Muscle of leg (tissue), 11 donors: Measurements from ENCODE around the gene EPS8. TPM values are rescaled to one million over a fixed set of nuclear protein-coding genes. Genes with fewer than 3 reads are reported as not detected.

Experiments used
- DNase-seq: peaks from one replicate; pipeline ENCODE4 v3.0.0; 2013
- H3K27ac ChIP-seq: one replicate; pipeline ENCODE4 v1.5.1; 2013; ENCODE audit warnings: mild to moderate bottlenecking, low read length, control low read depth
- H3K27me3 ChIP-seq: one replicate; pipeline ENCODE4 v1.6.1; 2013; ENCODE audit warnings: low read length; ENCODE audit not compliant: control insufficient read depth, insufficient read depth
- H3K36me3 ChIP-seq: one replicate; pipeline ENCODE4 v1.6.1; 2013; ENCODE audit warnings: low read length; ENCODE audit not compliant: control insufficient read depth, insufficient read depth
- H3K4me1 ChIP-seq: one replicate; pipeline ENCODE4 v1.6.1; 2013; ENCODE audit warnings: low read length; ENCODE audit not compliant: control insufficient read depth, insufficient read depth
- H3K4me3 ChIP-seq: one replicate; pipeline ENCODE4 v1.5.1; 2013; ENCODE audit warnings: low read length, control low read depth
- H3K9me3 ChIP-seq: replicated peaks from 2 replicates; pipeline ENCODE4 v1.6.1; 2013; ENCODE audit warnings: low read depth, low read length; ENCODE audit not compliant: control insufficient read depth
- WGBS: methylation state at CpG from one replicate; pipeline ENCODE4 v1.1.5; 2013; ENCODE audit warnings: missing lambda C conversion rate; ENCODE audit not compliant: insufficient coverage; 5-methylcytosine and 5-hydroxymethylcytosine counted together
- polyA plus RNA-seq, 8 donors: library from polyadenylated mRNA; unstranded; fragments of 120-200 nt; gene quantifications; one replicate each; pipeline versions ENCODE4 v1.2.1 to v1.2.3, GENCODE V29; 2013; ENCODE audit warnings: inconsistent platforms in 1 of 8, low replicate concordance in 1 of 8; ENCODE audit not compliant: insufficient read length in 8 of 8, insufficient read depth in 1 of 8
- total RNA-seq: library from RNA; stranded (reverse); fragments of 120-200 nt; gene quantifications from one replicate; pipeline ENCODE4 v1.2.4, GENCODE V29; 2013

Gene EPS8
- total and polyA plus RNA-seq, 9 donors: 27.2 to 52.6 (median 37.1) TPM

GRCh38 chr12:15687583-15687982 is 101.6 kb downstream of the EPS8 start:
- H3K27me3 ChIP-seq: no peaks in the 10 kb centered on the region
- H3K27ac ChIP-seq: no peak overlapping the region
- DNase-seq: no peak
- no peak overlapping the region for H3K4me3 ChIP-seq
- H3K36me3 ChIP-seq: no peaks in the 10 kb centered on the region
- H3K4me1 ChIP-seq: peaks cover 5% of the 10 kb centered on the region
- H3K9me3 ChIP-seq: no peaks in the 10 kb centered on the region

GRCh38 chr12:15684896-15685658 is 104.1 kb downstream of the EPS8 start:
- no CpG with 5 or more reads among the region's 6 CpGs for WGBS
- Histone ChIP-seq H3K36me3 (no peaks in the 10 kb centered on the region), H3K27ac (no peak overlapping the region)

GRCh38 chr12:15682826-15683225 is 106.4 kb downstream of the EPS8 start:
- Histone ChIP-seq H3K27me3 (no peaks in the 10 kb centered on the region), H3K36me3 (no peaks in the 10 kb centered on the region), H3K27ac (no peak overlapping the region), H3K4me3 (no peak overlapping the region), H3K4me1 (no peaks in the 10 kb centered on the region), H3K9me3 (no peaks in the 10 kb centered on the region)
- no peak for DNase-seq

More at GRCh38 chr12:15684896-15685658, 104.1 kb downstream of the EPS8 start:
- Histone ChIP-seq H3K4me1 (peaks cover 5% of the 10 kb centered on the region), H3K4me3 (no peak overlapping the region), H3K27me3 (no peaks in the 10 kb centered on the region), H3K9me3 (no peaks in the 10 kb centered on the region)
- DNase-seq: peak; percentile 50

- 83% methylated on average over 1 of the region's 1 CpG for WGBS
- Histone ChIP-seq H3K9me3 (no peaks in the 10 kb centered on the region), H3K4me3 (no peak overlapping the region), H3K27ac (no peak overlapping the region), H3K36me3 (no peaks in the 10 kb centered on the region), H3K4me1 (no peaks in the 10 kb centered on the region), H3K27me3 (no peaks in the 10 kb centered on the region)
- DNase-seq: no peak
These were observed 110.0 kb downstream of the EPS8 start for GRCh38 chr12:15679151-15679550.

- Histone ChIP-seq H3K36me3 (no peaks in the 10 kb centered on the region), H3K27me3 (no peaks in the 10 kb centered on the region), H3K27ac (no peak overlapping the region), H3K4me1 (no peaks in the 10 kb centered on the region), H3K9me3 (no peaks in the 10 kb centered on the region), H3K4me3 (no peak overlapping the region)
- no CpG with 5 or more reads among the region's 3 CpGs for WGBS
- no peak for DNase-seq
These were observed 111.4 kb downstream of the EPS8 start for GRCh38 chr12:15677726-15678201.

- WGBS: 55% methylated on average over 1 of the region's 3 CpGs
- no peak for DNase-seq
- Histone ChIP-seq H3K27ac (no peak overlapping the region), H3K4me3 (no peak overlapping the region), H3K27me3 (no peaks in the 10 kb centered on the region), H3K9me3 (no peaks in the 10 kb centered on the region), H3K36me3 (no peaks in the 10 kb centered on the region), H3K4me1 (no peaks in the 10 kb centered on the region)
These were observed 112.0 kb downstream of the EPS8 start for GRCh38 chr12:15677228-15677627.

DNA sequence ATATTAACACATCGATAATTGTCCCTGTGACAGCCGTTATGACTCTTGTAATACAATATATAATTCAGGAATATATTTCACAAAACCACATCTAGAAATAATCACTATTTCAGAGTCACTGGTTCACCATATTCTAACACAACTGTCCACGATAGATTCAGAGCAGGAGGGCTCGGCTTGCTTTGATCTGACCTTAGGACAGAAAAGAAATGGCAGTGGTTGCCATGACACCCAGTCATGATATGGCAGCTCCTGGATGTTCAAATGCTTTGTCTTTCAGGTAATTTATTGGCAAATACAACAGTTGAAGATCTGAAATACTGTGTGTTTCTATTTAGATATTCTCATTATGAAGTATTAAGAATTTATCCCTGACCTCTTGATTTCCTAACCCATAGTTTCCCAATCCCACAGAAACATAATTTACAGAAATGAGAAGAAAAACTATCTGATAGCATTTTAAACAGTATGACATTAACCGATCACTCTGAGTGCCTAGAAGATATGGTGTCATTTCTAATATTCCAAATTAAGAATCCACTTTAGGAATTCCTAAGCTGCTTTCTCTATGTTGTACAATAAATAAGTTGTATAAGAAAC is 116.4 kb downstream of the EPS8 start:
- no peak for DNase-seq
- Histone ChIP-seq H3K27me3 (no peaks in the 10 kb centered on the region), H3K4me3 (no peak overlapping the region), H3K36me3 (no peaks in the 10 kb centered on the region), H3K9me3 (no peaks in the 10 kb centered on the region), H3K4me1 (no peaks in the 10 kb centered on the region), H3K27ac (no peak overlapping the region)
- WGBS: 80% methylated on average over 1 of the region's 5 CpGs

DNA sequence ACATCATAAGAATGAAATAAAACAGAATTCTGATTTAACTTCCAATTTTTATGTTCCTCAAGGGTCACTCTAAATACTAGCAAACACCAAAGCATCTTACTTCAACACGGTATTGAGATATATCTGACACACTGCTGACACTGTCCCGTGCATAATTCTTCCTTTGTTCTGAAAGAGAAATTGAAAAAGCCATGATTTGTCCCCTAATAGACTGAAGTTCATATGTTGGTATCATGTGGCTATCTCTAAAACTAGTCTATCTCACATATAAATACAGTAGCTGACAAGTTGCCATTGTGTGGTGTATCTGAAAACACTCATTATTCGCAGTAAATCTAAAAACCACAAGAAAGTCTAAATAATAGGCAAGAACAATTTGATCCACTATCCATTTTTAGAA is 118.4 kb downstream of the EPS8 start:
- Histone ChIP-seq H3K9me3 (no peaks in the 10 kb centered on the region), H3K4me1 (no peaks in the 10 kb centered on the region), H3K27me3 (no peaks in the 10 kb centered on the region), H3K4me3 (no peak overlapping the region), H3K36me3 (no peaks in the 10 kb centered on the region), H3K27ac (no peak overlapping the region)
- DNase-seq: no peak
- WGBS: no CpG with 5 or more reads among the region's 3 CpGs

DNA sequence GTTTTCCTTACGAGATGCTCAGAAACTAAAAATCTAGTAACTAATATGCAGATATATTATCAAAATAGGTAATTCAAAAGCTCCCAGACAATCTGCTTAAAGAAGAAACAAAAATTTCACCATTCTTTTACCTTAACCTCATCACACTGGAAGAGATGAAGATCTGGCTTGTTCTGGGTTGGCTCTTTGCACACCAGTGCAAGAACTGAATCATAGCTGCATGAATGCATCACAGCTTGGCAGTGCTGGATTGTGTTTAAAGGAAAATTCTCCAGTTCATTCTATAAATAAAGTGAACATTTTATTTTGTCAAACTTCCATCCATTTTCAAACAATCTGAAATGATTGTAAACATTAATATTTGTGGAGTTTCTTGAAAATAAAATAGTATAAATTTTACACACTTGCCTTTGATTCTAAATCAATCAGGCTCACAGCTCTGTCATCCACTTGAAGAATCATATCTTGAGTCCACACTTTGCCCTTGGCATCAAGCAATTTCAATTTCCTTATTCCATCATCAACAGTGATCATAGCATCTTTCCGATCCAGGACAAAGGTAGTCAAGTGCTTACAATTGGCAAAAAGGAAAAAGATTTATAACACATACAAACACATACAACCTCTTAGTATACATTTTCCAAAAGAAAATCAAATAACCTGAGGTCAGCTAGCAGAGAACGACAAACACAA is 119.8 kb downstream of the EPS8 start:
- Histone ChIP-seq H3K4me3 (no peak overlapping the region), H3K4me1 (no peaks in the 10 kb centered on the region), H3K27ac (no peak overlapping the region), H3K9me3 (no peaks in the 10 kb centered on the region), H3K27me3 (no peaks in the 10 kb centered on the region), H3K36me3 (peaks cover 5% of the 10 kb centered on the region)
- no peak for DNase-seq
- WGBS: no CpG with 5 or more reads among the region's 3 CpGs

GRCh38 chr12:15664491-15664890 is 124.7 kb downstream of the EPS8 start:
- H3K36me3 ChIP-seq: peaks cover 11% of the 10 kb centered on the region
- H3K27me3 ChIP-seq: no peaks in the 10 kb centered on the region
- WGBS: no CpG with 5 or more reads among the region's 5 CpGs
- no peaks in the 10 kb centered on the region for H3K4me1 ChIP-seq
- H3K9me3 ChIP-seq: no peaks in the 10 kb centered on the region
- DNase-seq: no peak
- no peak overlapping the region for H3K27ac ChIP-seq
- no peak overlapping the region for H3K4me3 ChIP-seq
